ENCODE results near the gene CDH4.

Gene CDH4

GRCh38 chr20:61303217-61303616 lies 51.2 kb downstream of the CDH4 start:
- DNase-seq: no peak

- no peak for DNase-seq
Measured at GRCh38 chr20:61303675-61304074, 51.6 kb downstream of the CDH4 start.

- no peak for DNase-seq
Measured at GRCh38 chr20:61304750-61305149, 52.7 kb downstream of the CDH4 start.

GRCh38 chr20:61306937-61307475 lies 54.9 kb downstream of the CDH4 start:
- no peak for DNase-seq

- no peak for DNase-seq
Measured at GRCh38 chr20:61307686-61308476, 55.8 kb downstream of the CDH4 start.

- no peak for DNase-seq
Measured at GRCh38 chr20:61308477-61308774, 56.4 kb downstream of the CDH4 start.

GRCh38 chr20:61310954-61311353 lies 58.9 kb downstream of the CDH4 start:
- DNase-seq: no peak

GRCh38 chr20:61311656-61312387 lies 59.8 kb downstream of the CDH4 start:
- no peak for DNase-seq

- no peak for DNase-seq
Measured at GRCh38 chr20:61312925-61313324, 60.9 kb downstream of the CDH4 start.

- DNase-seq: no peak
Measured at GRCh38 chr20:61313396-61313795, 61.3 kb downstream of the CDH4 start.

- no peak for DNase-seq
Measured at GRCh38 chr20:61314326-61315010, 62.4 kb downstream of the CDH4 start.

- DNase-seq: no peak
Measured at GRCh38 chr20:61315319-61315718, 63.3 kb downstream of the CDH4 start.

GRCh38 chr20:61316346-61316745 lies 64.3 kb downstream of the CDH4 start:
- DNase-seq: peak; percentile 76

- DNase-seq: peak; percentile 82
Measured at GRCh38 chr20:61317966-61318530, 66.0 kb downstream of the CDH4 start.

GRCh38 chr20:61320691-61321425 lies 68.8 kb downstream of the CDH4 start:
- DNase-seq: no peak

- DNase-seq: no peak
Measured at GRCh38 chr20:61321481-61321880, 69.4 kb downstream of the CDH4 start.

GRCh38 chr20:61322151-61322865 lies 70.2 kb downstream of the CDH4 start:
- no peak for DNase-seq

GRCh38 chr20:61324906-61325305 lies 72.8 kb downstream of the CDH4 start:
- no peak for DNase-seq

GRCh38 chr20:61325718-61326117 lies 73.7 kb downstream of the CDH4 start:
- DNase-seq: no peak

- DNase-seq: no peak
Measured at GRCh38 chr20:61328911-61329558, 77.0 kb downstream of the CDH4 start.

- no peak for DNase-seq
Measured at GRCh38 chr20:61330441-61330840, 78.4 kb downstream of the CDH4 start.

All from eye (tissue), 1 donor.